Superior temporal gyrus (tissue), 1 donor: ENCODE data around the gene PRICKLE1.

ENCODE experiments used
- DNase-seq: peaks from one replicate; pipeline ENCODE4 v3.0.0-alpha.2; 2016; ENCODE audit errors: extremely low spot score

The PRICKLE1 gene

GRCh38 chr12:42450248-42450647, 139.3 kb downstream of the PRICKLE1 start:
- DNase-seq: no peak

- DNase-seq: no peak
These were observed 140.7 kb downstream of the PRICKLE1 start for GRCh38 chr12:42448841-42449240.

- DNase-seq: no peak
These were observed 142.2 kb downstream of the PRICKLE1 start for GRCh38 chr12:42447371-42447786.

GRCh38 chr12:42446761-42447160, 142.8 kb downstream of the PRICKLE1 start:
- DNase-seq: no peak

- DNase-seq: no peak
These were observed 143.7 kb downstream of the PRICKLE1 start for GRCh38 chr12:42445891-42446290.

- no peak for DNase-seq
These were observed 145.2 kb downstream of the PRICKLE1 start for GRCh38 chr12:42444192-42444943.

GRCh38 chr12:42442888-42443287, 146.7 kb downstream of the PRICKLE1 start:
- DNase-seq: no peak

- no peak for DNase-seq
These were observed 147.2 kb downstream of the PRICKLE1 start for GRCh38 chr12:42442311-42442759.

GRCh38 chr12:42440608-42441007, 148.9 kb downstream of the PRICKLE1 start:
- DNase-seq: no peak

- DNase-seq: no peak
These were observed 156.9 kb downstream of the PRICKLE1 start for GRCh38 chr12:42432517-42433140.

- DNase-seq: no peak
These were observed 160.7 kb downstream of the PRICKLE1 start for GRCh38 chr12:42428850-42429249.

- no peak for DNase-seq
These were observed 162.8 kb downstream of the PRICKLE1 start for GRCh38 chr12:42426746-42427145.

GRCh38 chr12:42422785-42423184, 166.8 kb downstream of the PRICKLE1 start:
- DNase-seq: no peak

- no peak for DNase-seq
These were observed 167.4 kb downstream of the PRICKLE1 start for GRCh38 chr12:42421844-42422779.

GRCh38 chr12:42420395-42420794, 169.2 kb downstream of the PRICKLE1 start:
- DNase-seq: no peak

- DNase-seq: no peak
These were observed 179.2 kb downstream of the PRICKLE1 start for GRCh38 chr12:42410340-42410739.

GRCh38 chr12:42409471-42409870, 180.1 kb downstream of the PRICKLE1 start:
- no peak for DNase-seq

- DNase-seq: no peak
These were observed 182.2 kb downstream of the PRICKLE1 start for GRCh38 chr12:42407306-42407705.
